Neural cell (in vitro differentiated cells): ENCODE results near the gene ACOT13. TPM values are rescaled to one million over a fixed set of nuclear protein-coding genes. Genes with fewer than 3 reads are reported as not detected.
A peak's percentile ranks its signal among the peaks of the same experiment; 100 is the strongest.

Source experiments
- H2AFZ ChIP-seq: fragments of 200-600, 300-800 bp; sonication (generic), shearing (Covaris generic); 2 replicates; pipeline ENCODE4 v1.6.0; 2014; ENCODE audit warnings: low read depth, mild to moderate bottlenecking, antibody characterized with exemption, low read length, moderate library complexity
- H3F3A ChIP-seq: fragments of 200-600 bp; shearing (Covaris generic); 2 replicates; pipeline ENCODE4 v1.6.1; 2016; ENCODE audit warnings: mild to moderate bottlenecking, moderate library complexity, mixed read lengths, antibody characterized with exemption, low read length; ENCODE audit not compliant: insufficient read depth, poor library complexity, severe bottlenecking
- H3K27ac ChIP-seq: fragments of 200-600, 300-800 bp; sonication (generic), shearing (Covaris generic); 2 replicates; pipeline ENCODE4 v1.5.1; 2014; ENCODE audit warnings: mild to moderate bottlenecking, low read length, moderate library complexity
- H3K27me3 ChIP-seq: fragments of 300-800, 200-600 bp; sonication (generic), shearing (Covaris generic); 2 replicates; pipeline ENCODE4 v1.6.0; 2014; ENCODE audit warnings: mild to moderate bottlenecking, low read depth, low read length, moderate library complexity; ENCODE audit not compliant: insufficient read depth
- H3K36me3 ChIP-seq: fragments of 300-800, 200-600 bp; sonication (generic), shearing (Covaris generic); 2 replicates; pipeline ENCODE4 v1.5.1; 2014; ENCODE audit warnings: mild to moderate bottlenecking, antibody characterized with exemption, low read length, moderate library complexity; ENCODE audit not compliant: insufficient read depth
- H3K4me2 ChIP-seq: fragments of 300-800, 200-600 bp; sonication (generic), shearing (Covaris generic); 2 replicates; pipeline ENCODE4 v1.6.0; 2014; ENCODE audit warnings: mild to moderate bottlenecking, low read length
- H3K4me3 ChIP-seq: fragments of 300-800, 200-600 bp; sonication (generic), shearing (Covaris generic); 2 replicates; pipeline ENCODE4 v1.5.1; 2014; ENCODE audit warnings: mild to moderate bottlenecking, low read length, moderate library complexity
- H3K79me2 ChIP-seq: fragments of 200-600 bp; shearing (Covaris generic); replicated peaks from 2 replicates; pipeline ENCODE4 v1.6.0; 2014; ENCODE audit warnings: mild to moderate bottlenecking, low read length, moderate library complexity; ENCODE audit not compliant: insufficient read depth
- H3K9ac ChIP-seq: fragments of 300-800, 200-600 bp; sonication (generic), shearing (Covaris generic); 2 replicates; pipeline ENCODE4 v1.6.1; 2016; ENCODE audit warnings: mild to moderate bottlenecking, low read length, mixed read lengths
- H3K9me2 ChIP-seq: fragments of 200-600 bp; shearing (Covaris generic); 2 replicates; pipeline ENCODE4 v1.6.1; 2016; ENCODE audit warnings: mild to moderate bottlenecking, low read length, mixed read lengths; ENCODE audit not compliant: insufficient read depth
- H3K9me3 ChIP-seq: fragments of 200-600, 300-800 bp; sonication (generic), shearing (Covaris generic); 2 replicates; pipeline ENCODE4 v1.6.1; 2016; ENCODE audit warnings: mild to moderate bottlenecking, mixed run types, low read length, moderate library complexity, mixed read lengths
- H4K20me1 ChIP-seq: fragments of 200-600 bp; shearing (Covaris generic); 2 replicates; pipeline ENCODE4 v1.6.1; 2016; ENCODE audit warnings: mild to moderate bottlenecking, mixed run types; ENCODE audit not compliant: insufficient read depth
- CTCF ChIP-seq: fragments of 450-650 bp; IDR thresholded peaks from 2 replicates; pipeline ENCODE4 v1.5.1; 2014; ENCODE audit warnings: antibody characterized with exemption, mild to moderate bottlenecking, moderate library complexity; ENCODE audit not compliant: poor library complexity, severe bottlenecking
- EP300 ChIP-seq: fragments of 450-650 bp; conservative IDR thresholded peaks from 2 replicates; pipeline ENCODE4 v1.6.1; 2014; ENCODE audit warnings: antibody characterized with exemption, mild to moderate bottlenecking, moderate library complexity; ENCODE audit not compliant: poor library complexity, severe bottlenecking
- EZH2 ChIP-seq: fragments of 200-600, 300-800 bp; shearing (Covaris generic), sonication (generic); IDR thresholded peaks from 2 replicates; pipeline ENCODE4 v1.6.1; 2014; ENCODE audit warnings: antibody characterized with exemption, low read length, borderline replicate concordance, mild to moderate bottlenecking; ENCODE audit not compliant: insufficient read depth, poor library complexity, severe bottlenecking
- MXI1 ChIP-seq: fragments of 450-650 bp; conservative IDR thresholded peaks from 2 replicates; pipeline ENCODE4 v1.6.1; 2014; ENCODE audit warnings: antibody characterized with exemption, mild to moderate bottlenecking; ENCODE audit not compliant: poor library complexity, severe bottlenecking
- POLR2AphosphoS5 ChIP-seq: IDR thresholded peaks from 2 replicates; pipeline ENCODE4 v1.6.1; 2012
- RAD21 ChIP-seq: fragments of 450-650 bp; conservative IDR thresholded peaks from 2 replicates; pipeline ENCODE4 v1.6.1; 2014; ENCODE audit warnings: antibody characterized with exemption, mild to moderate bottlenecking, moderate library complexity
- REST ChIP-seq: IDR thresholded peaks from 2 replicates; pipeline ENCODE4 v1.6.1; 2012; ENCODE audit warnings: borderline replicate concordance
- SMC3 ChIP-seq: fragments of 450-650 bp; conservative IDR thresholded peaks from 2 replicates; pipeline ENCODE4 v1.6.1; 2014; ENCODE audit warnings: antibody characterized with exemption, mild to moderate bottlenecking, moderate library complexity; ENCODE audit not compliant: poor library complexity
- TAF1 ChIP-seq: IDR thresholded peaks from 2 replicates; pipeline ENCODE4 v1.6.1; 2012; ENCODE audit warnings: low read depth
- polyA plus RNA-seq: library from polyadenylated mRNA; depleted of rRNA; stranded (reverse); fragments of >200 nt; gene quantifications from 2 replicates; pipeline ENCODE4 v1.2.3, GENCODE V29; 2014

ACOT13 gene
- polyA plus RNA-seq, 1 donor from 2014 or later = 9.9 TPM

GRCh38 chr6:24643920-24644319 is 23.0 kb upstream of the ACOT13 start:
- TF ChIP-seq RAD21 = no peak
- no peak for TF ChIP-seq CTCF
- TF ChIP-seq EP300 = no peak
- TF ChIP-seq POLR2AphosphoS5 = no peak
- TF ChIP-seq TAF1 = no peak
- TF ChIP-seq MXI1 = no peak
- TF ChIP-seq REST = no peak
- Histone ChIP-seq H2AFZ (no peak overlapping the region), H3K9ac (no peak overlapping the region), H4K20me1 (no peaks in the 10 kb centered on the region), H3K9me2 (no peaks in the 10 kb centered on the region), H3K27ac (no peak overlapping the region), H3K4me3 (peak overlapping the region; percentile 80), H3K79me2 (no peaks in the 10 kb centered on the region), H3F3A (no peaks in the 10 kb centered on the region), H3K9me3 (no peaks in the 10 kb centered on the region), H3K36me3 (no peaks in the 10 kb centered on the region), H3K27me3 (no peaks in the 10 kb centered on the region), H3K4me2 (no peak overlapping the region)

GRCh38 chr6:24644377-24644776 is 22.5 kb upstream of the ACOT13 start:
- Histone ChIP-seq H3K9ac (no peak overlapping the region), H3K79me2 (no peaks in the 10 kb centered on the region), H3K9me2 (no peaks in the 10 kb centered on the region), H2AFZ (no peak overlapping the region), H3K36me3 (no peaks in the 10 kb centered on the region), H3K4me2 (peak overlapping the region; percentile 59), H3K4me3 (peak overlapping the region; percentile 80), H3F3A (no peaks in the 10 kb centered on the region), H3K27me3 (no peaks in the 10 kb centered on the region), H4K20me1 (no peaks in the 10 kb centered on the region), H3K9me3 (no peaks in the 10 kb centered on the region), H3K27ac (no peak overlapping the region)
- TF ChIP-seq MXI1 (no peak), REST (no peak), RAD21 (no peak), EZH2 (no peak), POLR2AphosphoS5 (no peak), SMC3 (no peak), CTCF (no peak), EP300 (no peak), TAF1 (no peak)
